ENCODE results near the gene ST6GALNAC4. TPM values are rescaled to one million over a fixed set of nuclear protein-coding genes. Genes with fewer than 3 reads are reported as not detected.

ST6GALNAC4 gene
- polyA plus RNA-seq, 4 donors, result 10.4 to 17.5 (median 12.5) TPM

DNA sequence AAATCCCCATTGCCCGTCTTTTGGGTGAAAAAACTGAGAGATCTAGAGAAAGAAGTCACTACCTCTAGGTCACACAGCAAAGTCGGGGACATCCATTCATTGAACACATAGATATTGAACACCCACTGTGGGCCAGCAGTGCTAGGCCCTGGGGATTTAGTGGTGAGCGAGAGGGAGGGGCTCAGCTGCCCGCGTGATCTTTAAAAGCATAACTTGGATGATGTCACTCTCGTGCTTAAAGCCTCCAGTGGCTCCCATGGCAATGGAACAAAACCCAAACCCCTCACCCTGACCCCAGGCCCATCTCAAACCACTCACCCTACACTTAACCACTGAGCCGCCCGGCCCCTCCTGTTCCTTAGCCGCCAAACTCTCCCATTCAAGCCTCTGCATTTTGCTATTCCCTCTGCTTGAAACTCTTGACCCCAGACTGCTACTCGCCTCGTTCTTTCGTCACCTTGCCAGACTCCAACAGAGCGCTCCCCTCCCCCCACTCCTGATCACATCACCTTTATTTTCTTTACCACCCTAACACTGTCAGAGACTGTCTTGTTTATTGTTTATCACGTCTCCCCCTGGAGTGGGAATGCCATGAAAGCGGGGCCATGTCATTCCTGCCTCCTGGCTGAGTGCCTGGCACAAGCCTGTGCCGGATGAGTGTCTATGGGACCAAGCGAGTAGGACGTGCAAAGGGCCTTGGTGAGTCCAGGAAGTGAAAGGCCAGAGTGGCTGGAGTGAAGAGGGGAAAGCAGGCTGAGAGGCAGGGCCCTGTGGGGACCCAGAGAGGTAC is 14.4 kb upstream of the ST6GALNAC4 start:
- no peak for DNase-seq (ENCODE audit: low read depth in 4 of 4, low spot score in 3 of 4)

GRCh38 chr9:127930231-127931091 is 13.6 kb upstream of the ST6GALNAC4 start, which contains the start of gene PIP5KL1:
Gene PIP5KL1 (minus strand): TSS chr9:127930777. CDS start chr9:127930752, 25 bp downstream.
- no peak for DNase-seq (ENCODE audit: low read depth in 4 of 4, low spot score in 3 of 4)

DNA sequence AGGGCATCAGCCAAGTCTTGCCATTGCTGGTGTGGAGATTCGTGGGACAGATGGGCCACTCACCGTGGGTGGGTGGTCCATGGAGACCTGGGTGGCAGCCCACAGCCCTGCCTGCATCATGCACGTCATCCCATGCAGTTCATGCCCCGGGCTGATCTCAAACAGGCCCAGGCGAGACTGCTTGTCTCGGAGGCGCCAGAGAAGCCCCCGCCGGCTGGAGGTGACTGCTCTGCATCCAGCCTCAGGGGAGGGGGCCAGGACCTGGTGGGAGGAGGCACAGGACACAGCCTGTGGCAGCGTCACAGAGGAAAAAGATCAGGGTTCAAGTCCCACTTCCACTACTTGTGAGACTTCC is 12.8 kb upstream of the ST6GALNAC4 start:
- DNase-seq (ENCODE audit: low read depth in 4 of 4, low spot score in 3 of 4), result no peak

- DNase-seq (ENCODE audit: low read depth in 4 of 4, low spot score in 3 of 4), result no peak
Observed at GRCh38 chr9:127928676-127929624, 12.1 kb upstream of the ST6GALNAC4 start.

DNA sequence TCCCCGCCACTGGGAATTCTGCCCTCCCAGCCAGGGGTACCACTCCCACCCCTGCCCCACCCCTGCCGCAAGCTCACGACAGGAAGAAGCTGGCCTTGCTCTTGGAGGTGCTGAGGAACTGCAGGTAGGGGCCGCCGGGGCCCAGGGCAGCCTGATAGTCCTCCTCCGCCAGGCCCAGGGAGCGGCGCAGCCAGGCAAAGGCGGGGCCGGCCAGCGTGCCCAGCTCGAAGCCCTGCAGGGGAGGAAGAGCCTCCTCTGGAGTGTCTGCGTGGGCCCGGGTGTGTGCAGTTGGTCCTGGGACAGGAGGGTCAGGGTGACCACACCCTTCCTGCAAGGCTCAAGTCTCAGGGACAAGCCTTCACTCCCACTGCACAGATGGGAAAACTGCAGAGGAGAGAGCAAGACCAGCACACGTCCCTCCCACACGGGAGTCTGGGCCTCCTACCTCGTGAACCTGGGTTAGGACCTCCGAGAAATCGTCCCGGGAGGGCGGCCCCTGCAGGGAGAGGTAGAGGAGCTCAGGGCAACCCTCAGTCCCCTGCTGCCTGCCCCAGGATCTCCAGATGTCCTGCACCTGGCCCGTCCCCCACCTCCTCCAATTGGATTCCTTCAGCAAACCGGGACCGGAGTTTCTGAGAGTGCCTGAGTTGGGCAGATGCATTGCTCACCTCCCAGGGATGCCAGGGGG is 11.3 kb upstream of the ST6GALNAC4 start:
- DNase-seq (ENCODE audit: low read depth in 4 of 4, low spot score in 3 of 4), result no peak

DNA sequence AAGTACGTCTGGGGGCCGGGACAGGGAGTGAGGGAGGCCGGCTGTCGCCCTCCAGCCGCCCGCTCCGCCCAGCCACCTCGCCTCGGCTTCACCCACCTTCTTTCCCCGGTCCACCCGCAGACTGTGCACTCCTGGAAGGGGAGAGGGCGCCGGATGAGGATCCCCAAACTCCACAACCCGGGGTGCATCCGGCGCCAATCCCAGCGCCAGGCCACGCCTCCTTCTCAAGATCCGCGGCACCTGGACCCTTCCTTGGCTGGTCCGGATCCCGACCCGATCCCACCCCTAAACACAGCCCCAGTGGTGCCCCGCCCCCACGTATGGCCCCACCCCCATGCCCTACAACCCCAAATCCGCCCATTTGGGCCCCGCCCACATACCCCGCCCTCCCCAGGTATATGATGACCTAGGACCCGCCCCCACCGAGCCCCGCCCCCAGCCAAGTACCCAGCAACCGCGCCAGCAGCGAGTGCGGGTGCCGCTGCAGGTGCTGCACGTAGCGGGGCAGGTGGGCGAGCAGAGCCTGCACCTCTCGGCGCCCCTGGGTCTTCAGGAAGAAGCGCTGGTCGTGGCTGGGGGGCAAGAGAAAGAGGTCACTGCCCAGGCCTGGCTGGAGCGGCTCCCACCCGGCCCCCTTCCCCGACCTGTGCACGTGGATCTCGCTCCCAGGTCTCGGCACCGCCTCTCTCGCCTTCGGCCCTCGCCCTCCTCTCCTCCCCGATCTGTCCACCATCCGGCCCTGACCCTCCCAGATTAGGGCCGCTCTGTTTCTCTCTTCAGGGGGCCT is 10.6 kb upstream of the ST6GALNAC4 start:
- DNase-seq (ENCODE audit: low read depth in 4 of 4, low spot score in 3 of 4), result no peak

DNA sequence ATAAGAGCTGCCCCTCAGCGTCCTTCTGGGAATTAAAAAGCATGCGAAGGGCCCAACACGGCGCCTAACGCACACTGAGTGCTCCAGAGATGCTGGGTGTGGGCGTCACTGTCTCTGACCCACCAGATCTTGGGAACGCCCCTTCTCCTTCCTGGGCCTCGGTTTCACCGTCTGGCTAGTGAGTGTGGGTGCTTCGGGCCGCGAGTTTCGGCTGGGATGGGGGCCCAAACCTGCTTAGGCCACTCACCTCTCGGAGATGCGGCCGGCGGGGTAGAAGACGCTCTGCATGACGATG is 10.0 kb upstream of the ST6GALNAC4 start:
- no peak for DNase-seq (ENCODE audit: low read depth in 4 of 4, low spot score in 3 of 4)

GRCh38 chr9:127925959-127926905 is 9.4 kb upstream of the ST6GALNAC4 start:
- no peak for DNase-seq (ENCODE audit: low read depth in 4 of 4, low spot score in 3 of 4)

DNA sequence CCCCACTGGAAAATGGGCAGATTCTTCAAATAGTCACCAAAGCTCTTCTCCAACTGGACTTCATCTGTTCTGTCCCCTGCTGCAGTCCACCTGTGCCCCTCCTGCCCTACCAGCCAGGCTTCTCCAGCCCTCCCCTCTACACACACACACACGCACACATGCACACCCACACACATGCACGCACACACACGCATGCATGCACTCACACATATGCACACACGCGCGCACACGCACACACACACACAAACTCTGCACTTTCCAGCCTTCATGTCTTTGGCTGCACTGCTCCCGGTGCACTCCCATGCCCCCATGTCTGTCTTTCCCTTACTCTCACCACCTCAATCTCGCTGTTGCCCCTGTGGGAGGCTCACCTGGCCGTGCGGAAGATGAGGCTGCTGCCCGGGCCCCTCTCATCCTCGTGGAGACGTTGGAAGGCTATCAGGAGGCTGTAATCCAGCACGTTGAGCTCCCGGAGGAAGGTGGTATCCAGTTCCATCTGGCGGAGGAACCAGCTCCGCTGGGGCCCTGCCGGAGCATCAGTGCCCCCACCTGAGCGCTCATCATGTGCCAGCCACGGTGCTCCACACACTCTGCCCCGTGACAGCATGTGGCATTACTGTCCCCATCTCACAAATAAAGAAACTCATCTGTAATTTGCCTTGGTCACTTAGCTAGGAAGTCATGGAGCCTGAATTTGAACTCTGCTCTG is 8.0 kb upstream of the ST6GALNAC4 start:
- DNase-seq (ENCODE audit: low read depth in 4 of 4, low spot score in 3 of 4), result no peak

GRCh38 chr9:127923771-127924170 is 6.9 kb upstream of the ST6GALNAC4 start:
- DNase-seq (ENCODE audit: low read depth in 4 of 4, low spot score in 3 of 4), result no peak

- DNase-seq (ENCODE audit: low read depth in 4 of 4, low spot score in 3 of 4), result no peak
Observed at GRCh38 chr9:127923046-127923445, 6.2 kb upstream of the ST6GALNAC4 start.

DNA sequence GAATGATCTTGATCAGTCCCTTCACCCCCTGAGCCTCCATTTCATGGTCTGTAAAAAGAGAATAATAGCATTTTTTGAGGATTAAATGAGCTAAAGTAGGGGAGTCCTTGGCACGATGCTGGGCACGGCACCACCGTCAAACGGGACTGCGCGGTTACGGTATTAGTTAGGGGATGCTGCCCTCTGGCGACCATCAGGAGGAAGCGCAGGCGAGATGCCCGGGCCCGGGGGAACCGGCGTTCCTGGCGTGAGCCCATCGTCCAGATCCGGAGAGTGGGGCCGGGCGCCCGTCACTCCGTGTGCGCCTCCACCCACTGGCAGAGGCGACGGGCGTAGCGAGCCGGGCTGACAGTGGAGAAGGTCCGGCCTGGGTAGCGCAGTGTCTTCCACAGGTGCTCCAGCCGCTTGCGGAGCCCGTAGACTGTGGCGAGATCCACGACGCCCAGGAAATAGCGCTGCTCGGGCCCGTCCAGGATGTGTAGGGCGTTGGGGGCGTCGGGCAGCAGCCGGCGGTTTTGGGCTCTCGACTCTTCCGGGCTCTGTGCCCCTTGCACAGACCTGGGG is 4.8 kb upstream of the ST6GALNAC4 start:
- DNase-seq (ENCODE audit: low read depth in 4 of 4, low spot score in 3 of 4), result no peak

DNA sequence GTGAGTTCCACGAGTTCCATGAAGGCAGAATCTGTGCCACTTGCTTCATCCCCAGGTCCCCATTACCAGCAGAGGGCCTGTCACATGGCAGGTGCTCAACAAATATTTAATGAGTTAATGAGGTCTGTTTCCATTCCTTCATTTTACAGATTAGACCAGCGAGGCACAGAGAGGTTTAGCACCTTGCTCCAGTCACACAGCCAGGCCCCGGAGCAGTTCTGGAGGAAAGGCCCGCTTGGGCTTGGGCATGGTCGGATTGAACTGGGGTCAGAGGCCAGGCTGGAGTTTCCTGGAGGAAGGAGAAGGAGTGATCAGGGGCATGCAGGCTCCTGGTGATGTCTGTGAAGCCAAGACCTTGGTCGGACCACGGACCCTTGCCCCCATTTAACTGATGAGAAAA is 4.0 kb upstream of the ST6GALNAC4 start:
- DNase-seq (ENCODE audit: low read depth in 4 of 4, low spot score in 3 of 4), result no peak

DNA sequence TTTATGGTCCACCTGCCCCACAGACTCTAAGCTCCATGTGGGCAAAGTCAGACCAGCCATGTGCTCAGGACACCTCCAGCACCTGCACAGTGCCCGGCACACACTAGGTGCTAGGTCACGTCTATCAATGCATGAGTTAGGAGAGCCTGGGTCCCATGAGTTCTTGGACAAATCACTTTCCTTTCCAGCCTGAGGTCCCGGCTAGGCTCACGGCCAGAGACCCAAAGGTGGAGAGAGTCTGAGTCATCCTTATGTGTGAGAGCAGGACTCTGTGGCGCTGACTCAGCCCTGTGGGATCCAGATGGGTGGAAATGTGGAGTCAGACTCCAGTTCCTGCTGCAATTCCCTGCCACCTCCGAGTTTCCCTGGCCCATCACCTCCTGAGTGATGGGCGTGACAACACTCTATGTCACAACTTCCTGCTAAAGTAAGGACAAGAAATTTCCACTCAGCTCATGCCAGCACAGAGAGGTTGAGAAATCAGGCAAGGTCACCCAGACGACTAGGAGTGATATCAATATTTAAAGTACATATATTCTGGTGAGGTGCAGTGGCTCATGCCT is 2.5 kb upstream of the ST6GALNAC4 start:
- DNase-seq (ENCODE audit: low read depth in 4 of 4, low spot score in 3 of 4), result no peak

DNA sequence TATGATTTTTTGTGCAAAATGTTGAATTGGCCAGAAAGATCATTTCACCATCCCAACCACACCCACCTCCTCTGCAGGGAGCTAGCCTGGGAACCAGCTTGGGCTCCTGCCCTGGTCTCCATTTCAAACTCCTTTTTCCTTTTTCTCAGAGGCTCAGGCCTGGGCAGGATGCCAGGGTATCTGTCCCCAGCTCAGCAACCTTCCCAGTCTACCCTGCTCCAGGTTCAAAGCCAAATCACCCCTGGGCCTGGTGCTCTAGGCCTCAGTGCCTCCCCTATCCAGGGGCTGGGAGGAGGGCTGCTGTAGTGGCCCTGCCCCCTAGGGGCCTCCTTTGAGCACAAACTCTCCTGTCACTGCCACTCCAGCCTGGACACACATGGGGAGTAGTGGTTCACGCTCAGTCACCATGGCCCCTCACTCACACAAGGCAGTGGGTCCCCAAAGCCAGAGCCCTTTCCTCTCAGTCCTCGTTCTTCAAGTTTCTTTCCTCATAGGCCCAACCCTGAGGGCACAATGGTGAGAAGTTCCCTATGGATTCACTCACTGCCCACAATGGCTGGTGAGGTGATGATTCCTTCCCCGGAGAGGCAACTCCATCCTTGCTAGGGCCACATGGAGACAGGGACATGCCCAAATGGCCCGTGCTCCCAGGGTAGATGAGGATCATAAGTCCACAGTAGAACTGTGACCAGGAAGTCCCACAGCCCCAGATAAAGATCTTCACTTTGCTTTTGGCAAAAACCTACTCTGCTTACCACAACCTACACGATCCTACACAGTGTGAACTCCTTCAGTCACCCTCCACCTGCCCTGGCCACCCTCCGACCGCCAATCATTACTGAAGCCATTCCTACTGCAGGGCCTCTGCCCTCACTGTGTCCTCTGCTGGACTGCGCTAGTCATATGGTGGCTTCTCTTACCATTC is 1.6 kb upstream of the ST6GALNAC4 start:
- DNase-seq (ENCODE audit: low read depth in 4 of 4, low spot score in 3 of 4), result no peak

GRCh38 chr9:127917603-127918002 is 762 bp upstream of the ST6GALNAC4 start:
- DNase-seq (ENCODE audit: low read depth in 4 of 4, low spot score in 3 of 4), result no peak

Measured in left renal pelvis (tissue), 4 donors.